GM13976 (cell line): Measurements from ENCODE around the gene NPW.

Experiments used
- DNase-seq: peaks from one replicate; pipeline ENCODE4 v3.0.0; 2012; ENCODE audit warnings: low spot score
- CTCF ChIP-seq: IDR thresholded peaks from 2 replicates; pipeline ENCODE4 v1.5.1; 2012; ENCODE audit warnings: borderline replicate concordance, mild to moderate bottlenecking; ENCODE audit not compliant: insufficient read depth; ENCODE audit errors: extremely low read depth, missing control alignments, control extremely low read depth
- in situ Hi-C: fragments of 300-500 bp; cut with MboI; formaldehyde crosslinking; loops from one replicate; pipeline ENCODE4 v1.12.0; 2022; ENCODE audit warnings: low sequenced_read_pairs, mixed read lengths, inconsistent platforms; ENCODE audit not compliant: unreplicated experiment

The NPW gene

GRCh38 chr16:1975432-1976215 lies 44.0 kb upstream of the NPW start:
- in situ Hi-C loops, result no loop called here
- no peak for DNase-seq
- no peak for TF ChIP-seq CTCF

DNA sequence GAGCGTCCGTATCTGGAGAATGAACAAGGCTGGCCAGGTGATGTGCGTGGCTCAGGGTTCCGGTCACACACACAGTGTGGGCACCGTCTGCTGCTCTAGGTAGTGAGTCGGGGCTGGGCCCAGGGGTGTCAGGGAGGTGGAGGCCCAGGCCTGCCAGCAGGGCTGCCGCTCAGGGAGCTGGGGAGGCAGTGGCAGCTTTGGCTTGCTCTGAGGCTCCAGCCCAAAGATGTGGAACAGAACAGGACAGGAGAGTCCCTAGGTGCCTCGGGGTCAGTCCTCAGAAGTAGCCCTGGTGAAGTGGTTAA lies 43.4 kb upstream of the NPW start:
- in situ Hi-C loops, result no loop called here
- no peak for TF ChIP-seq CTCF
- DNase-seq, result no peak

DNA sequence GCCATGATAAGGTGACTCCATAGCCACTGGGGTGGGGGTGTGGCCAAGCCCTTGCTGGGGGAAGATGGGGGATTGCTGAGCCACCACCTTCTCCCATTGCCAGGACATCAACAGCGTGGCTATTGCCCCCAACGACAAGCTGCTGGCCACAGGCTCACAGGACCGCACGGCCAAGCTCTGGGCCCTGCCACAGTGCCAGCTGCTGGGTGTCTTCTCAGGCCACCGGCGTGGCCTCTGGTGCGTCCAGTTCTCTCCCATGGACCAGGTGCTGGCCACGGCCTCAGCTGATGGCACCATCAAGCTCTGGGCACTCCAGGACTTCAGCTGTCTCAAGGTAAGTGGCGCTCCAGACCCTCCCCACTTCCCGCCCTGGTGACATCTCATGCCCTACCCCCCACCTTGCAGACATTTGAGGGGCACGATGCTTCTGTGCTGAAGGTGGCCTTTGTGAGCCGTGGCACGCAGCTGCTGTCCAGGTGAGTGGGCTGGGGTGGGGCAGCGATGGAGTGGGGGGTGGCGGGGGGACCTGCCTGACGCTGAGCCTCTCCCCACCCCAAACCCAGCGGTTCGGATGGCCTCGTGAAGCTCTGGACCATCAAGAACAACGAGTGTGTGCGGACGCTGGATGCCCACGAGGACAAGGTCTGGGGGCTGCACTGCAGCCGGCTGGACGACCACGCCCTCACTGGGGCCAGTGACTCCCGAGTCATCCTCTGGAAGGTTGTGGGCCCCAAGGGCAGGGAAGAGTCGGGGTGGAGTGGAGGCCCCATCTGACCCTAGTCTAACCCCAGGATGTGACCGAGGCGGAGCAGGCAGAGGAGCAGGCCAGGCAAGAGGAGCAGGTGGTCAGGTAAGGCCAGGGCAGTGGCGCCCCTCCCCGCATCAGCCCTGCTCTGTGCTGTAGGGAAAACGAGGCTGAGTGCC lies 42.4 kb upstream of the NPW start:
- no peak for TF ChIP-seq CTCF
- DNase-seq, result no peak
- in situ Hi-C loops, result no loop called here

DNA sequence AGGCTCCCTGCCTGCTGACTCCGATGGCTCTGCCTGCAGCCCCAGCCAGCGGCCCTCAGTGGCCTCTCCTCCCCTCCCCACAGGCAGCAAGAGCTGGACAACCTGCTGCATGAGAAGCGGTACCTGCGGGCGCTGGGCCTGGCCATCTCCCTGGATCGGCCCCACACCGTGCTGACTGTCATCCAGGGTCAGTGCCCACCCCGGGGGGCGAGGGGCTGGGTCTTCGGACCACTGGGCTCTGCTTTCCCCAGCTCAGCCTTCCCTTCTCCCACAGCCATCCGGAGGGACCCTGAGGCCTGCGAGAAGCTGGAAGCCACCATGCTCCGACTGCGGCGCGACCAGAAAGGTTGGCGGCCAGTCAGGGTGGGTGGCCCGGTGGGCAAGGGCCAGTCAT lies 41.7 kb upstream of the NPW start:
- TF ChIP-seq CTCF, result no peak
- DNase-seq, result no peak
- in situ Hi-C loops, result no loop called here

GRCh38 chr16:1978476-1979120 lies 41.0 kb upstream of the NPW start:
- DNase-seq, result no peak
- TF ChIP-seq CTCF, result no peak
- in situ Hi-C loops, result no loop called here

GRCh38 chr16:1979271-1980029 lies 40.1 kb upstream of the NPW start:
- in situ Hi-C loops, result no loop called here
- no peak for TF ChIP-seq CTCF

More at GRCh38 chr16:1979271-1980029, 40.1 kb upstream of the NPW start:
- DNase-seq, result no peak
